Testis (tissue), 3 donors: Measurements from ENCODE around the gene SQSTM1. TPM values are rescaled to one million over a fixed set of nuclear protein-coding genes. Genes with fewer than 3 reads are reported as not detected.
A peak's percentile ranks its signal among the peaks of the same experiment; 100 is the strongest.

Source experiments
- DNase-seq: peaks from one replicate; pipeline ENCODE4 v3.0.0-alpha.2; 2019
- H3K27ac ChIP-seq, 2 donors: fragments of 200-600 bp; sonication (generic); one replicate each; pipeline ENCODE4 v1.5.1; 2019
- H3K27me3 ChIP-seq: fragments of 200-600 bp; sonication (generic); one replicate; pipeline ENCODE4 v1.5.1; 2019
- H3K36me3 ChIP-seq: fragments of 200-600 bp; sonication (generic); one replicate; pipeline ENCODE4 v1.5.1; 2017; ENCODE audit warnings: low read depth; ENCODE audit errors: missing control alignments
- H3K4me1 ChIP-seq: fragments of 200-600 bp; sonication (generic); one replicate; pipeline ENCODE4 v1.5.1; 2019
- H3K4me3 ChIP-seq, 2 donors: fragments of 200-600 bp; sonication (generic); one replicate each; pipeline ENCODE4 v1.5.1; 2017 to 2019
- H3K9me3 ChIP-seq: fragments of 200-600 bp; sonication (generic); one replicate; pipeline ENCODE4 v1.5.1; 2017
- CTCF ChIP-seq, 3 experiments: fragments of 450-650 bp in 2 of 3; fragments of 200-600 bp in 1 of 3; sonication (generic) in 1 of 3; IDR thresholded peaks; one replicate each; pipeline ENCODE4 v1.5.1; 2016 to 2019; ENCODE audit warnings: antibody characterized with exemption in 3 of 3, mild to moderate bottlenecking in 2 of 3, moderate library complexity in 1 of 3
- POLR2A ChIP-seq: fragments of 450-650 bp; IDR thresholded peaks from one replicate; pipeline ENCODE4 v1.6.1; 2017; ENCODE audit warnings: antibody characterized with exemption, mild to moderate bottlenecking, moderate library complexity
- WGBS, 2 donors: methylation state at CpG; one replicate each; pipeline ENCODE4 v1.1.5; 2018; 5-methylcytosine and 5-hydroxymethylcytosine counted together
- intact Hi-C: fragments of 100-400 bp; cut with DNase I; formaldehyde crosslinking; loops from one replicate; pipeline ENCODE4 v1.15.1; 2023; ENCODE audit warnings: low total_unique reads
- polyA plus RNA-seq: library from polyadenylated mRNA; stranded (reverse); fragments of 350-450 nt; fragmentation: Illumina TruSeq; extraction: RNeasy Lipid Tissue Mini Kit (QIAGEN cat#74804); gene quantifications from one replicate; pipeline ENCODE4 v1.2.3, GENCODE V29; 2014; ENCODE audit warnings: low read depth, low replicate concordance; ENCODE audit not compliant: insufficient read depth
- total RNA-seq, 2 donors: library from RNA; depleted of rRNA; stranded (reverse); fragments of >200 nt; gene quantifications; one replicate each; pipeline ENCODE4 v1.2.3, GENCODE V29; 2016

The SQSTM1 gene
- total and polyA plus RNA-seq, 3 donors from 2014 or later: 165 to 255 (median 192) TPM

GRCh38 chr5:179822059-179822432 is 1.3 kb downstream of the SQSTM1 start:
- Histone ChIP-seq H3K27me3 (no peaks in the 10 kb centered on the region), H3K36me3 (no peaks in the 10 kb centered on the region), H3K27ac (peak overlapping the region; percentile 100), H3K9me3 (no peaks in the 10 kb centered on the region), H3K4me1 (peaks cover 58% of the 10 kb centered on the region), H3K4me3 (peak overlapping the region; percentile 99 to 100)
- no peak for DNase-seq
- WGBS, 2 donors: 61 to 70% methylated on average over 3 of the region's 3 CpGs
- intact Hi-C loops: no loop called here
- TF ChIP-seq CTCF (IDR thresholded peaks at IDR 0.05): no peak
- no peak for TF ChIP-seq POLR2A

GRCh38 chr5:179822444-179822990 is 1.8 kb downstream of the SQSTM1 start:
- peak overlapping the region; percentile 100 for H3K27ac ChIP-seq
- intact Hi-C loops: no loop called here
- H3K4me3 ChIP-seq: peak overlapping the region; percentile 99 to 100
- no peaks in the 10 kb centered on the region for H3K27me3 ChIP-seq
- no peak for DNase-seq
- TF ChIP-seq POLR2A: no peak
- WGBS, 2 donors: 38 to 43% methylated on average over 5 to 8 of the region's 8 CpGs
- no peaks in the 10 kb centered on the region for H3K9me3 ChIP-seq
- peaks cover 56% of the 10 kb centered on the region for H3K4me1 ChIP-seq
- no peaks in the 10 kb centered on the region for H3K36me3 ChIP-seq

GRCh38 chr5:179823937-179824744 is 3.4 kb downstream of the SQSTM1 start:
- Histone ChIP-seq H3K9me3 (no peaks in the 10 kb centered on the region), H3K4me1 (peaks cover 48% of the 10 kb centered on the region), H3K36me3 (no peaks in the 10 kb centered on the region), H3K27ac (no peak overlapping the region), H3K4me3 (no peak overlapping the region), H3K27me3 (no peaks in the 10 kb centered on the region)
- intact Hi-C loops: no loop called here
- TF ChIP-seq POLR2A: no peak
- TF ChIP-seq CTCF (IDR thresholded peaks at IDR 0.05): no peak
- WGBS, 2 donors: 83 to 92% methylated on average over 11 to 22 of the region's 22 CpGs
- no peak for DNase-seq

GRCh38 chr5:179824745-179825112 is 4.0 kb downstream of the SQSTM1 start:
- peaks cover 42% of the 10 kb centered on the region for H3K4me1 ChIP-seq
- 70 to 88% methylated on average over 3 of the region's 3 CpGs for WGBS, 2 donors
- TF ChIP-seq POLR2A: no peak
- no peak for TF ChIP-seq CTCF (IDR thresholded peaks at IDR 0.05)
- intact Hi-C loops: no loop called here
- H3K27me3 ChIP-seq: no peaks in the 10 kb centered on the region
- DNase-seq: no peak
- no peaks in the 10 kb centered on the region for H3K9me3 ChIP-seq
- no peaks in the 10 kb centered on the region for H3K36me3 ChIP-seq
- no peak overlapping the region for H3K4me3 ChIP-seq
- no peak overlapping the region for H3K27ac ChIP-seq

GRCh38 chr5:179825655-179826182 is 5.0 kb downstream of the SQSTM1 start:
- H3K4me3 ChIP-seq: no peak overlapping the region
- no peak for DNase-seq
- H3K36me3 ChIP-seq: no peaks in the 10 kb centered on the region
- TF ChIP-seq POLR2A (no peak), CTCF (IDR thresholded peaks at IDR 0.05) (no peak)
- intact Hi-C loops: no loop called here
- H3K27ac ChIP-seq: no peak overlapping the region
- H3K9me3 ChIP-seq: no peaks in the 10 kb centered on the region
- no peaks in the 10 kb centered on the region for H3K27me3 ChIP-seq
- 76 to 80% methylated on average over 12 to 13 of the region's 13 CpGs for WGBS, 2 donors
- peaks cover 35% of the 10 kb centered on the region for H3K4me1 ChIP-seq
